AG04449 (cell line): ENCODE data around the gene CCPG1.

Source experiments
- CTCF ChIA-PET: fragments of 350-600 bp; formaldehyde crosslinking; extraction: SDS; loops from one replicate; lab custom pipeline; 2021; ENCODE audit warnings: antibody characterized with exemption; lab: Yijun Ruan, JAX
- POLR2A ChIA-PET: fragments of 400-600, 350-600 bp; formaldehyde crosslinking; extraction: SDS; loops from one replicate; lab custom pipeline; 2020; ENCODE audit warnings: antibody characterized with exemption, inconsistent platforms; lab: Yijun Ruan, JAX
- DNase-seq: peaks from one replicate; pipeline ENCODE4 v3.0.0-alpha.2; 2010; ENCODE audit warnings: low read depth, low spot score
- H3K4me3 ChIP-seq: 2 replicates; pipeline ENCODE4 v1.5.1; 2011; ENCODE audit warnings: low read depth, mild to moderate bottlenecking, control low read depth, low read length
- CTCF ChIP-seq: IDR thresholded peaks from one replicate; pipeline ENCODE4 v1.5.1; 2011; ENCODE audit warnings: mild to moderate bottlenecking, moderate library complexity, low read length, control low read depth, inconsistent platforms; ENCODE audit not compliant: insufficient read depth; ENCODE audit errors: missing control alignments

CCPG1 gene

GRCh38 chr15:55360256-55360655 lies 47.9 kb downstream of the CCPG1 start:
- ChIA-PET CTCF (interaction anchor here (2.9 kb wide), 1 partner anchor 79 kb away, joined by 10 read pairs; no protein-coding TSS in a partner anchor), POLR2A (no interaction called here)
- no peak for TF ChIP-seq CTCF
- no peak for DNase-seq
- no peak overlapping the region for H3K4me3 ChIP-seq

GRCh38 chr15:55358471-55358870 lies 49.7 kb downstream of the CCPG1 start:
- no peak for TF ChIP-seq CTCF
- no peak for DNase-seq
- POLR2A ChIA-PET, result no interaction called here
- CTCF ChIA-PET, result interaction anchor here (0.9 to 2.9 kb wide), 5 partner anchors 9 to 111 kb away, joined by 3 to 10 read pairs (median 4); no protein-coding TSS in a partner anchor
- H3K4me3 ChIP-seq, result no peak overlapping the region

GRCh38 chr15:55357774-55358173 lies 50.4 kb downstream of the CCPG1 start:
- H3K4me3 ChIP-seq, result no peak overlapping the region
- POLR2A ChIA-PET, result no interaction called here
- no peak for TF ChIP-seq CTCF
- CTCF ChIA-PET, result interaction anchor here (1.0 to 2.9 kb wide), 3 partner anchors 13 to 81 kb away, joined by 4 to 10 read pairs (median 4); no protein-coding TSS in a partner anchor
- DNase-seq, result no peak

- no peak for DNase-seq
- ChIA-PET CTCF (interaction anchor here (1.8 kb wide), 1 partner anchor 13 kb away, joined by 4 read pairs; no protein-coding TSS in a partner anchor), POLR2A (no interaction called here)
- H3K4me3 ChIP-seq, result no peak overlapping the region
- TF ChIP-seq CTCF, result no peak
These were observed 51.1 kb downstream of the CCPG1 start for GRCh38 chr15:55356985-55357585.

- CTCF ChIA-PET, result no interaction called here
- H3K4me3 ChIP-seq, result no peak overlapping the region
- POLR2A ChIA-PET, result no interaction called here
- TF ChIP-seq CTCF, result no peak
- no peak for DNase-seq
These were observed 55.1 kb downstream of the CCPG1 start for GRCh38 chr15:55353025-55353424.

GRCh38 chr15:55349282-55349681 lies 58.9 kb downstream of the CCPG1 start:
- DNase-seq, result no peak
- ChIA-PET POLR2A (no interaction called here), CTCF (no interaction called here)
- H3K4me3 ChIP-seq, result no peak overlapping the region
- TF ChIP-seq CTCF, result no peak
